WTC11 (cell line): ENCODE data around the gene KARS1.

Experiments used
- ELF4 ChIP-seq: sonication (generic); formaldehyde crosslinking; IDR thresholded peaks from 2 replicates; pipeline ENCODE4 v1.8.1; 2022; ENCODE audit warnings: low read depth, mild to moderate bottlenecking, moderate library complexity, missing genetic modification reagents
- NFYB ChIP-seq: sonication (generic); formaldehyde crosslinking; conservative IDR thresholded peaks from 2 replicates; pipeline ENCODE4 v1.8.0; 2022; ENCODE audit warnings: low read depth, missing genetic modification reagents
- TF ChIP-seq, protein P1 (sequence below): fragments of 200-600 bp; IDR thresholded peaks from 2 replicates; pipeline ENCODE4 v1.8.0; 2022; ENCODE audit warnings: antibody characterized with exemption
- TF ChIP-seq, protein P2 (sequence below): sonication (generic); formaldehyde crosslinking; IDR thresholded peaks from 2 replicates; pipeline ENCODE4 v1.8.1; 2023; ENCODE audit warnings: mild to moderate bottlenecking, missing genetic modification reagents, borderline replicate concordance

DNA sequence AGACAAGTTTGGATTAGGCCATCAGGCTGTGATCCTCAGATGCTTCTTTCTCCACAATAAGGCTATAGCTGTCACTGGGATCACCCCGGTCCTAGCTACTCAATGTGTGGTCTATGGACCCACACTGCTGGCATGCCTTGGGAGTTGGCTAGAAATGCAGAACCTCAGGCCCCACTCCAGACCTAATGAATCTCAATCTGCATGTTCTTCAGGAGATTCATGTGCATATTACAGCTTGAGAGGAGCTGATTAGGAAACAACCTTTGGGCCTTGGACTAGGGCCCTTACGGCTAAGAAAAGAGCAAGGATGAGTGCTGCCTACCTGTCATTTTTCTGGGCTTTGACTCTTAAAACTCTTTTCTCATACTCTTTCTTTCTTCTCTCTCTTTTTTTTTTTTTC is 31.8 kb downstream of the KARS1 start:
- TF ChIP-seq, protein P1, sequence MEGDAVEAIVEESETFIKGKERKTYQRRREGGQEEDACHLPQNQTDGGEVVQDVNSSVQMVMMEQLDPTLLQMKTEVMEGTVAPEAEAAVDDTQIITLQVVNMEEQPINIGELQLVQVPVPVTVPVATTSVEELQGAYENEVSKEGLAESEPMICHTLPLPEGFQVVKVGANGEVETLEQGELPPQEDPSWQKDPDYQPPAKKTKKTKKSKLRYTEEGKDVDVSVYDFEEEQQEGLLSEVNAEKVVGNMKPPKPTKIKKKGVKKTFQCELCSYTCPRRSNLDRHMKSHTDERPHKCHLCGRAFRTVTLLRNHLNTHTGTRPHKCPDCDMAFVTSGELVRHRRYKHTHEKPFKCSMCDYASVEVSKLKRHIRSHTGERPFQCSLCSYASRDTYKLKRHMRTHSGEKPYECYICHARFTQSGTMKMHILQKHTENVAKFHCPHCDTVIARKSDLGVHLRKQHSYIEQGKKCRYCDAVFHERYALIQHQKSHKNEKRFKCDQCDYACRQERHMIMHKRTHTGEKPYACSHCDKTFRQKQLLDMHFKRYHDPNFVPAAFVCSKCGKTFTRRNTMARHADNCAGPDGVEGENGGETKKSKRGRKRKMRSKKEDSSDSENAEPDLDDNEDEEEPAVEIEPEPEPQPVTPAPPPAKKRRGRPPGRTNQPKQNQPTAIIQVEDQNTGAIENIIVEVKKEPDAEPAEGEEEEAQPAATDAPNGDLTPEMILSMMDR: no peak
- TF ChIP-seq NFYB: no peak
- TF ChIP-seq, protein P2, sequence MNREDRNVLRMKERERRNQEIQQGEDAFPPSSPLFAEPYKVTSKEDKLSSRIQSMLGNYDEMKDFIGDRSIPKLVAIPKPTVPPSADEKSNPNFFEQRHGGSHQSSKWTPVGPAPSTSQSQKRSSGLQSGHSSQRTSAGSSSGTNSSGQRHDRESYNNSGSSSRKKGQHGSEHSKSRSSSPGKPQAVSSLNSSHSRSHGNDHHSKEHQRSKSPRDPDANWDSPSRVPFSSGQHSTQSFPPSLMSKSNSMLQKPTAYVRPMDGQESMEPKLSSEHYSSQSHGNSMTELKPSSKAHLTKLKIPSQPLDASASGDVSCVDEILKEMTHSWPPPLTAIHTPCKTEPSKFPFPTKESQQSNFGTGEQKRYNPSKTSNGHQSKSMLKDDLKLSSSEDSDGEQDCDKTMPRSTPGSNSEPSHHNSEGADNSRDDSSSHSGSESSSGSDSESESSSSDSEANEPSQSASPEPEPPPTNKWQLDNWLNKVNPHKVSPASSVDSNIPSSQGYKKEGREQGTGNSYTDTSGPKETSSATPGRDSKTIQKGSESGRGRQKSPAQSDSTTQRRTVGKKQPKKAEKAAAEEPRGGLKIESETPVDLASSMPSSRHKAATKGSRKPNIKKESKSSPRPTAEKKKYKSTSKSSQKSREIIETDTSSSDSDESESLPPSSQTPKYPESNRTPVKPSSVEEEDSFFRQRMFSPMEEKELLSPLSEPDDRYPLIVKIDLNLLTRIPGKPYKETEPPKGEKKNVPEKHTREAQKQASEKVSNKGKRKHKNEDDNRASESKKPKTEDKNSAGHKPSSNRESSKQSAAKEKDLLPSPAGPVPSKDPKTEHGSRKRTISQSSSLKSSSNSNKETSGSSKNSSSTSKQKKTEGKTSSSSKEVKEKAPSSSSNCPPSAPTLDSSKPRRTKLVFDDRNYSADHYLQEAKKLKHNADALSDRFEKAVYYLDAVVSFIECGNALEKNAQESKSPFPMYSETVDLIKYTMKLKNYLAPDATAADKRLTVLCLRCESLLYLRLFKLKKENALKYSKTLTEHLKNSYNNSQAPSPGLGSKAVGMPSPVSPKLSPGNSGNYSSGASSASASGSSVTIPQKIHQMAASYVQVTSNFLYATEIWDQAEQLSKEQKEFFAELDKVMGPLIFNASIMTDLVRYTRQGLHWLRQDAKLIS (CRISPR knock-in tag): no peak
- TF ChIP-seq ELF4 (CRISPR knock-in tag): no peak
